ENCODE results near the gene SAMD4A.
A peak's percentile ranks its signal among the peaks of the same experiment; 100 is the strongest.
"Not testable (repeated sequence)": the region's sequence is repeated elsewhere in the genome, so short reads cannot be mapped to it uniquely, and the experiment has no call there.

Gene SAMD4A

GRCh38 chr14:54787261-54787660 lies 220.3 kb downstream of the SAMD4A start:
- no peak for DNase-seq

GRCh38 chr14:54788701-54789100 lies 221.8 kb downstream of the SAMD4A start:
- no peak for DNase-seq

GRCh38 chr14:54789166-54789565 lies 222.2 kb downstream of the SAMD4A start:
- no peak for DNase-seq

GRCh38 chr14:54789781-54790480 lies 223.0 kb downstream of the SAMD4A start:
- no peak for DNase-seq

GRCh38 chr14:54791001-54791400 lies 224.1 kb downstream of the SAMD4A start:
- no peak for DNase-seq

GRCh38 chr14:54792288-54792687 lies 225.4 kb downstream of the SAMD4A start:
- DNase-seq: no peak

GRCh38 chr14:54794159-54794558 lies 227.2 kb downstream of the SAMD4A start:
- DNase-seq: no peak

GRCh38 chr14:54794796-54795195 lies 227.9 kb downstream of the SAMD4A start:
- no peak for DNase-seq

- no peak for DNase-seq
Observed at GRCh38 chr14:54796961-54797360, 230.0 kb downstream of the SAMD4A start.

GRCh38 chr14:54797556-54797955 lies 230.6 kb downstream of the SAMD4A start:
- DNase-seq: no peak

GRCh38 chr14:54797986-54798385 lies 231.1 kb downstream of the SAMD4A start:
- DNase-seq: no peak

- no peak for DNase-seq
Observed at GRCh38 chr14:54798465-54799124, 231.7 kb downstream of the SAMD4A start.

GRCh38 chr14:54801482-54801881 lies 234.6 kb downstream of the SAMD4A start:
- DNase-seq: not testable (repeated sequence)

- DNase-seq: no peak
Observed at GRCh38 chr14:54803396-54803795, 236.5 kb downstream of the SAMD4A start.

- no peak for DNase-seq
Observed at GRCh38 chr14:54803926-54804537, 237.1 kb downstream of the SAMD4A start.

- no peak for DNase-seq
Observed at GRCh38 chr14:54804538-54805041, 237.7 kb downstream of the SAMD4A start.

GRCh38 chr14:54805070-54805444 lies 238.1 kb downstream of the SAMD4A start:
- DNase-seq: no peak

GRCh38 chr14:54805445-54806322 lies 238.8 kb downstream of the SAMD4A start:
- peak; percentile 78 for DNase-seq

GRCh38 chr14:54806616-54807015 lies 239.7 kb downstream of the SAMD4A start:
- no peak for DNase-seq

- DNase-seq: no peak
Observed at GRCh38 chr14:54807428-54807827, 240.5 kb downstream of the SAMD4A start.

GRCh38 chr14:54807881-54808280 lies 241.0 kb downstream of the SAMD4A start:
- no peak for DNase-seq

- no peak for DNase-seq
Observed at GRCh38 chr14:54808326-54809161, 241.6 kb downstream of the SAMD4A start.

Data from OCI-M1 (cell line).